Measurements from ENCODE around the gene GNPDA1. TPM values are rescaled to one million over a fixed set of nuclear protein-coding genes. Genes with fewer than 3 reads are reported as not detected.

The GNPDA1 gene
- total RNA-seq, 1 experiment from 2014 or later, result 70.5 TPM

DNA sequence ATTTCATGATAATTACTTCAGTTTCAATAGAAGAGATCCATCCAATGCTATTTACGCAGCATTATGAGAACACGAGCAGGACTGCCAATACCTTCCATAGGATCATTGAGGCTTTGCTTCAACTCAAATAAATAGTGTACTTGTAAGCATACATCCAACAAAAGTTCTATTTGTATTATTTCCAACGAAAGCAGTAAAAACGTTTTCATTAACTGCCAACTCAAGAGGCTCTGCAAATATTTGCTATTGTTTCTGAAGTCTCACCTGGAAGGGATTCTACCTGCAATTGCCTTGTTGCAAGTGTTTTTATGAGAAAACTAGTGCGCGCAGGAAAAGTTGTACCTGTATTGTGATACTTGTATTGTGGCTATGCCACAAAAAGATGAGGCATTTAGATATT lies 11.0 kb upstream of the GNPDA1 start:
- DNase-seq (ENCODE audit: low read depth), result no peak

DNA sequence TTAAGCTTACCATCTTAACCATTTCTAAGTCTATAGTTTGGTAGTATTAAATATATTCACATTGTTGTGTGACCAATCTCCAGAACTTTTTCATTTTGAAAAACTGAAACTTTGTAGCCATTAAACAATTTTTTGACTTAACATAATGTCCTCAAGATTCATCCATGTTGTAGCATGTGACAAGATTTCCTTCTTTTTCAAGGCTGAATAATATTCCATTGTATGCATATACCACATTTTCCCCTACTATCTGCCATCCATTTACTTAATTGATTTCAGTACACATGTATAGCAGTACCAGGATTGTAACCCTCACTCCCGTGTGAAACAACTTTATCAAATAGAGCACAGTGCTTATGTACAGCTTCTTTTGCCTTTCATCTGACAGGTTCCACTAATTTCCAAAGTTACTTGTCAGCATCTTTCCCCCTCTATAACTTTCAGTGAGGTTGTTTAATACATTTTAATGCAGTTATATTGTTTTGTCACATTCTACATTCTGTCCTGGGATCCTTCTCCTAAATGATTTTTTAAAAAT lies 7.4 kb upstream of the GNPDA1 start:
- no peak for DNase-seq (ENCODE audit: low read depth)

DNA sequence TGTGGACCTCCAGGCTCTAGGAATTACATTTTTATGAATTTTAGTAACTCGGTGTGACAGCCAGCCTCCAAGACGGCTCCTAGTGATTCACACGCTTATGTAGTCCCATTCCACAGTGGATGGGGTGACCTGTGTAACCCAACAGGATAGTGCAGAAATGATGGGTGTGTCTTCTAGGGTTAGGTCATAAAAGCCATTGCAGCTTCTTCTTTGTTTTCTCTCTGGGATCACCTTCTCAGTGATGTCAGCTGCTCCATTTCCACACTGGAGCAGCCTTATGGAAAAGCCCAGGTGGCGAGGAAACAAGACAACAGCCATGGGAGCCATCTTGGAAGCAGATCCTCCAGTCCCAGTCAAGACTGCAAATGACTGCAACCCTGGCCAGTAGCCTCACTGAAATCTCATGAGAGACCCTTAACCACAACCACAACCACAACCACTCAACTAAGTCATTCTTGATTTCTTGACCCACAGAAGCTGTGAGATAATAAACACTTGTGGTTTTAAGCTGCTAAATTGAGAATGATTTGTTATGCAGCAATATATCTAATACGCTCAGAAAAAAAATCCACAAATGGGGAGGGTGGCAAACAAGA lies 5.1 kb upstream of the GNPDA1 start:
- DNase-seq (ENCODE audit: low read depth), result peak; percentile 29

DNA sequence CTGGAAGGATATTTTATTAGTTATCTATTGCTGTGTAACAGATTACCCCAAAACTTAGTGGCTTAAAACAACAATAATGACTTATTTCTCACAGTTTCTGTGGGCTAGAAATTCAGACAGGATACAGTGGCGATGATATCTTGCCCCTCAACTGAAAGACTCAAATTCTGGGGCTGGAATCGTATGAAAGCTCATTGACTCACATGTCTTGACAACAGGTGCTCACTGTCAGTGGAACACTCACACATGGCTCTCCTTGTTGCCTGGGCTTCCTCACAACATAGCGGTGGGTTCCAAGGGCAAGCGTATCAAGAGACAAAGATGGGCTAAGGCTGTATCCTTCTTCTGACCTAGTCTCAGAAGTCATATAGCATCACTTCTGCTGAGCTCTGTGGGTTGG lies 3.7 kb upstream of the GNPDA1 start:
- no peak for DNase-seq (ENCODE audit: low read depth)

DNA sequence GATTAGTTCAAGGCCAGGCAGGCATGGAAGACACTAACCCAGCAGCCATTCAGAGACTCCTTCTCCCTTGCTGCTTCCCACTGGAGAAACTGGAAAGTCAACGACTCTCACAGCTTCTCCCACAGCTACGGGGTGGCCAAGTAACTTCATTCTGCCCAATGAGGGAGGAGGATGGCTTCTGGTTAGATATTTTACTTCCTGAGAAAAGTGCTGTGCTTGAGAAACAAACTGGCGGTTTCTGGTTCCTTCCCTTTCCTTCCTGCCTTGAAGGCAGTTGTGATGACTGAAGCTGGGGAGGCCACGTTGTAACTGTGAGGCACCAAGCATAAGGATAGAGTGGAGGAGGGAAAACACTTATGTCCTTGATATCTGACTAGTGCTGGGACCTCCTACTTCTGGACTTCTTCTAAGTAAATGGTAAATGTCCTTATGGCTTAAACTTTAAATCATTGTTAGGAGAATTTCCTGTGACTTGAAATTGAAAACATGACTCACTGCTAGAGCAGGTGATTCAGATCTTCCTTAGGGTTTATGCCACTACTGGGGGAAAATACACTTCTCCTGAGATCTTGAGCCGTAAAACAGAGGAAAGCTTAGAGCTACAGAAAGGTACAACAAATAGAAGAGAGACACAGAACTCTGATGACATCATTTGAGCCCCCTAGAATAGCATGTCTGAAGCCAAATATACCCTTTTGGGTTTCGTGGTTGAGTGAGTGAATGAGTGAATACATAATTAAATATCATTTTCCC lies 3.1 kb upstream of the GNPDA1 start:
- peak; percentile 47 for DNase-seq (ENCODE audit: low read depth)

DNA sequence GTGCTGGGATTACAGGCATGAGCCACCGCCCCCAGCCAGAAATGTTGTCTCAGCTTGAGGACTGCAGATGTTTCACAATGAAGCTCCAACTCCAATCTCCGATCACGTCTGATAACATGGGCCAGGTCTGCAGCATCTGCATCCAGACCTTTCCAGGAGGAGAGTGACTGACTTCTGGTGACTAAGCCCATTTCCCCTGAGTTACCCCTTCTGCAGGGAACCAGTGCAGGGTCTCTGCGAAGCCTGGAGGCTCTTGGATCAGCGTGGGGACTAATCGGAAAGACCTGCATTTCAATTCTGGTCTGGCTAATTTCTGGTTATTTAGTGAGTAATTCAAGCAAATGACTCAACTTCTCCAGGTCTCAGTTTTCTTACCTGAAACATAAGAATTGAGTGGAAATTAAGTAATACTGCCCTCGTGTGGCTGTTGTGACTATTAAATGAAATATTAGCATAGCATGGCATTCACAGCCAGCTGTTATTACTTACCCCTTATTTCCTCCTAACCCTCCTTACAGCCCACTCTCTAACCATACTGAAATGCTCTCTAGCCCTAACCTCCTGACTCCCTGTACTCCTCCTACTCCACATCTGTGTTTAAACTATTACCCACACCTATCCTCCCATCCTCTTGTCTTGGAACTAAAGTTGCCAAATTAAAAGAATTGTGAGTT lies 2.2 kb upstream of the GNPDA1 start:
- peak; percentile 50 for DNase-seq (ENCODE audit: low read depth)

DNA sequence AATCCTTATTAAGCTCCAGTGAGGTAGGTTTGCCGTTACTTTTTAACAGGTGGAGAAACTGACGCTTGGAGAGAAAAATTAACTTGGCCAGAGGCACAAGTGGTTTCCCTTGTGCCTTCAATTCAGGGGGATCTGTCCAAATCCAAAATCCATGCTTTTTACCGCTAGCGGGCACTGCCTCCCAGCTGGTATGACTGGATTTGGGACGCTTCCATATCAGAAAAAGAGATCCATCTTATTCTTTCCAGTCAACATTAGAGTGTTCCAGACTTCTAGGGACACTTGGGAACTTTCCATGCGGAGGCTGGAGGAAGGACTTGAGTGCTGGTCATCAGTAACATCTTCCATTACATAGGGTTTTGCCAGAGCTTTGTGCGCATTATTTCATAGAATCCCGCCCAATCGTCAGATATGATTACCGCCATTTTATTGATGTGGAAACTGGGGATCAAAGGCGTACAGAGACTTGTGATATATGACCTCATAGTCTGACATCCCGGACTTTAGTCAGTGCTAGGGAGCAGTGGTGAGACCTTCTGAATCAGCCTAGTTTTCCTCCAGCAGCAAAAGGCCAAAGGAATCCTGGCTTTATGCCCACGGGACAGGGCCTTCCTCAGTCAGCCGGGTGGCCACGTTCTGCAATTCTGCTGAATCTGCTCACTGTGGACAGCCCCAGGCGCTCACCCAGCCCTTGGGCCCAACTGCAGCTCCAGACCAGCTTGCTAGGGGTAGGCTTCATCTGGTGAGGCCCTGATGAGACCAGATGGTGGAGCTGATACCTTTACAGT lies 1.1 kb upstream of the GNPDA1 start:
- DNase-seq (ENCODE audit: low read depth), result peak; percentile 87

DNA sequence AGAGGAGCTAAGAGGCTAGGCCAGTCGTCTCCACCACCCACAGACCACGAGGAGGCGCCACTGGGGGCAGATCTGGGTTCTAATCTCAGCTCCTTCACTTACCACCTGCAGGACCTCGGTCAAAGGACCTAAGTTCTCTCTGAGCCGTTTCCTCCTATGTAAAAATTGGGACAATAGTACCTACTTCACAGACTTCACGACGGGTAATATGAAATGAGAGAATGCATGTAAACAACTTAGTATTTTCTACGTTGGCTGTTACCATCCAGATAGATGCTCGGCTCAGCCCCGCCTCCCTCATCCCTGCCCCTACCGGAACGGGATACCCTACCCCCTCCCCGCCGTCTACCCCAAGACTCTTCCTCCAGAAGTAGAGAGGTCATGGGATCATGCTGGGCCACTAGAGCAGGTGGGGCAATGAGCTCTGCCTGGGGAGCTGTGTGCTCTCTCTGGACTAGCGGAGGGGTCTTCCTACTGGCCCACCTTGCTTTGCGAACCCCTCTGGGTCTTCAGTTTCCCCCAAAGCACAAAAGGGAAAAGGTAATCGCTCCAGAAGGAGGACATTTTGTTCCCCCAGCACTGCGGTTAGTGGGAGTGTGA lies 541 bp downstream of the GNPDA1 start:
- DNase-seq (ENCODE audit: low read depth), result peak; percentile 25

DNA sequence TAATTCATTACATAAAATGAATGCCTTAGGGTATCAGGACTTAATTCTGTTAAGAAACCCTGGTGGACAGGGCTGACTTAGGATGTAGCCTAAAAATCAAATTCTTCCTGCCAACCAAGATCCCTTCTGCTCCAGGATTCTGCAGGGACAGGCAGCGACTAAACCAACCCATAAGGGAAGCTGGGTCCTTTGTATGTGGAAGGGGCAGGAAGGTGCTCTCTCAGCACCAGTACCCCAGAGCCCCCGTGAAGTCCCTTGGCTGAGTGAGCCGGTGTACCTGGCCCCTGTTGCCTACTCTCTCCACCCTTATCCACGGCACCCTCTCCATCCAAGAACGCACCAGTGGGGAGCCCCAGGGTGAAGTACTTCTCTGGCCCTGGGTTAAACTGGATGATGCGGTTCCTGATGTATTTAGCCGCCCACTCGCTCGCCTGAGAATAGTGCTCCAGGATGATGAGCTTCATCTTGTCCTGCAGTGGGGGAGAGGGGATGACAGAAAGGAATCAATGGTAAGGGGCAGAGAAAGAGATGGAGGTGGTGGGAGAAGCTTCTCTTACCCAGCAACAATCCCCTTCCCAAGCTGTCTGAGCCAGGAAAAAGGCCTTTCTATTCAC lies 1.1 kb downstream of the GNPDA1 start:
- no peak for DNase-seq (ENCODE audit: low read depth)

DNA sequence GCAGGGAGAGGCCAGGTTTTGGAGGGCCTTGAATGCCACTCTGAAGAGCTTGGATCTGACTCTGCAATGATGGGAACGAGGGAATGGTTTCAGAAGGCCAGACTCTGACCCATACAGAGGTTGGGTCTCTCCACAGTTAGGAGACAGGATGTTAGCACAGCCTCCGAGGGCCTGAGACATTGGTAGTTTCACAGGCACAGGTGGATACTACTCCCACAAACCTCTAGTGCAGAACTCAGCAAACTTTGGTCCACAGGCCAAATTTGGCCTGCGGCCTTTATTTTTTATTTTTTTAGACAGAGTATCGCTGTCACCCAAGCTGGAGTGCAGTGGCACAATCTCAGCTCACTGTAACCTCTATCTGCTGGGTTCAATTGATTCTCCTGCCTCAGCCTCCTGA lies 2.9 kb downstream of the GNPDA1 start:
- DNase-seq (ENCODE audit: low read depth), result no peak

DNA sequence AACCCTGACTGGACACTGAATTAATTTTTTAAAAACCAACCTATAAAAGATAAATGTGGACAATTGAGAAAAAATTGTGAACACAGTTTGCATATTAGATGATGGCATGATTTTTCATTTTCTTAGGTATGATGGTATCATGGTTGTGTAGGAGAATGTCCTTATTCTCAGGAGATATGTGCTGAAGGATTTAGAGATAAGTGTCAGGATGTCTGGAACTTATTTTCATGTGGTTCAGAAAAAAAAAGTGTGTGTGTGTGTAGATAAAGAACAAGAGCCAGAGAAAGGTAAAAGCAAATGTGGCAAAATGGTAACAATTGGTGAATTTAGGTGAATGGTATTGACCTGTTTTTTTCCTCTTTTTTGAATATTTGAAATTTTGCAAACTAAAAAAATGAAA lies 4.0 kb downstream of the GNPDA1 start:
- DNase-seq (ENCODE audit: low read depth), result no peak

DNA sequence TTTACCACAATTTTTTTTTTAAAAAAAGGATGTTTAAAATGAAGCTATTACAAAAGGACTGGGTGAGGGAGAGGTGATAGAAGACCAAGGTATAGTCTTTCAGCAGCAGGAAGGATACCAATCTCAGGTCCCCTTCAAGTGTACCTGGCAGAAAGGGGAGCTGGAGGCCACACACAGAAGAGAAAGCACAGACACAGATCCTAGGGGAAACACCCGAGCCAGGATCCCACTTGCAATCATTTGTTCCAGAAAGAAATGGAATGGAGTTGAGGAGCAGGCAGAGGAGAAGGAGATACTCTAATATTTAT lies 5.6 kb downstream of the GNPDA1 start:
- no peak for DNase-seq (ENCODE audit: low read depth)

DNA sequence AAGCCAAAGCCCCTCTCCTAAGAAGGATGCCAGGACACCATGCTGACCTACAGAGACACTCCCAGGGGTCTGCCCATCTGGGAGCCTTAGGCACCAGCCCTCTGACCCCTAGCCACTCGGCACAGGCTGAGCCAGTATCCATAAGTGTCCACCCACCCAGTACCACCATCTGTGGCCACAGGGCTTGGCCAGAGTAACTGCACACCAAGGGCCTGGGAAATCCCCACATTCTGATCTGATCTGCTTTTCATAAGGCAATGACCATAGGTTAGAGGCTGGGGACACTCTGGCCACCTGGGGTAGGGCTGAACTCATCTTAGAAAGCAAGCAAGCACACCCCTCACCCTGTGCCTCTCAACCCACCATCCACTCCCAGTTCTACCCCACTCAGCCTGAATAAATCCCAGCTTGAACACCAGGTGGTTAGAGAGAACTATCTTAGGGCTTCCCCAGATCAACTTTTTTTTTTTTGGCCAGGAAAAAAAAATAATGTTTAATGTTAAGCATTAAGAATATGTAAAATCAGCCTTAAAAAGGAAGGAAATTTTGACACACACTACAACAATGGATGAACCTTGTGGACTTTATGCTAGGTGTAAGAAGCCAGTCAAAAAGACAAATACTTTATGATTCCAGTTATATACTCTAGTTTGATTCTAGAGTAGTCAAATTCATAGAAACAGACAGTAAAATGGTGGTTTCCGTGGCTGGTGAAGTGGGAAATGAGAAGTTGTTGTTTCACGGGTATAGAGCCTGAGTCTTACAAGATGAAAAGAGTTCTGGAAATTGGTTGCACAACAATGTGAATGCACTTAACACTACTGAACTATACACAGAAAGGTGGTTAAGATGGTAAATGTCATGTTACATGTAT lies 6.2 kb downstream of the GNPDA1 start:
- DNase-seq (ENCODE audit: low read depth), result no peak

DNA sequence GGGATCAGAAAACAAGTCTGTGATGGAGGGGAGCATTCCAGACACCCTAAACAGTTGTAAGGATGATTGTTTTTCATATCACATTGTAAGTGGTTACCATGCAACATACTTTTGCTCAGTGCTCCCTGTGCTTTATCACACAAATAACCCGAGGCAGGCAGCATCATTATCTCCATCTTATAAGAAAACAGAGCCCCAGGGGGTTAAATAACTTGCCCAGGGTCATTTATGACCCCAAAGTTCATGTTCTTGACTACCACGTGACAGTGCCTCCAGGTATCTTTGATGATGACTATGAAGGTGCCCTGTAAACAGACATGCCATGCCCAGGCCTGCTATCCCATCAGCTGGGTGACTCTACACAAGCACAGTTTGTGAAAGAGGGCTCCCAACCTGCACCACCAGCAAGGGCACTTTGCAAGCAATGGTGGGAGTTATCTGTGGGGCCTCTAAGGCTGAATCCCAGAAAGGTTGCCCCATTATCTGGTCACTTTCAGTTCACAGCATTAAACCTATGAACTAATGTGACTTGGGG lies 9.5 kb downstream of the GNPDA1 start:
- DNase-seq (ENCODE audit: low read depth), result no peak

DNA sequence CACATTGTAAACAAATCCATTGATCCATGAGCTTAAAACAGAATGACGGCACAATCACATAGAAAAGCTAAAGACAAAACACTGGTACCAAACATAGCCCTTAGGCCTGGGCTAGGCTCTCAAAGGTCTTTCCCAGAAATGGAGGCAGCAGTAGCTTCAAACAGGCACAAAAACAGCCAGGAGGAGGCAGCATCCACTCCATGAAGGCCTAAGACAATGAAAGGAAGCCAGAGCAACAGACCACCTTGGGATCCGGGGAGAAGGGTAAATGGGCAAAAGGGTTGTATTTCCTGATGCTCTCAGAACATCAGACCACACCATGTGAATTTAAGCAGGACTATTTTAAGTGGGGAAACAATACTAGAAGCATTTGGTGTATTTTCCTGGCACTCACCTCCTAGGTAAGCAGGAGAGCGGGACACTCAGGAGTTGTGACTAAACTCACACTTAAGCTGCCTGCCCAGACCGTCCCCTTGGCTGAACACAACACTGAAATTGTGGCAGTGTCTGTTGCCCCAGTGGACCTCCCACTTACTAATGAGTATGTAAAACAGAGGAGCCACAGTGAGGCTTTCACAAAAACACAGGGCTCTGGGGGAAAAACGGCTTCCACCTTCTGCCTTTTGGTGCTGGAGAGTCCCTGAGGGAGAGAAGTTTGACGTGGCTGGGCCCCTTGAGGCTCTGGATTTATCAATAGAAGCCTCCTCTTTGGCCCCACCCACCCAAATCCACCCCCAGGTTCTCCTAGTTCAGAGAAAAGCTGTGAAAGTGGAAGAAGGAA lies 11.9 kb downstream of the GNPDA1 start:
- peak; percentile 14 for DNase-seq (ENCODE audit: low read depth)

DNA sequence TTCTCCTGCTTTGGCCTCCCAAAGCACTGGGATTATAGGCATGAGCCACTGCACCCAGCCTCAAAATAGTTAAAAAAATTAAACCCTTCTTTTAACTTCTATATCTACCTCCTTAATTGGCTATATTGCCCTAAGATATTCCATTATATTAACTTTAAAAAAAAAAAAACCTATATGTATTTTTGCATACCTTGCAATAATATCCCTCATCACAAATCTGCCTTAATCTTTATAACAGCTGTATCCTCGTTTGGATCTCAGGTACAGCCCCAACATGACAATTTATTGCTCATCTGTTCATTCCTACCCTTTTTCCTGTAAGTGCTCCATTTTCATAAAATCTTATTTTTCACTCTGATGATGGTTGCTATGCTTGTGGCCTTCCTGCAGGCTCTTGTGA lies 12.7 kb downstream of the GNPDA1 start:
- DNase-seq (ENCODE audit: low read depth), result no peak

DNA sequence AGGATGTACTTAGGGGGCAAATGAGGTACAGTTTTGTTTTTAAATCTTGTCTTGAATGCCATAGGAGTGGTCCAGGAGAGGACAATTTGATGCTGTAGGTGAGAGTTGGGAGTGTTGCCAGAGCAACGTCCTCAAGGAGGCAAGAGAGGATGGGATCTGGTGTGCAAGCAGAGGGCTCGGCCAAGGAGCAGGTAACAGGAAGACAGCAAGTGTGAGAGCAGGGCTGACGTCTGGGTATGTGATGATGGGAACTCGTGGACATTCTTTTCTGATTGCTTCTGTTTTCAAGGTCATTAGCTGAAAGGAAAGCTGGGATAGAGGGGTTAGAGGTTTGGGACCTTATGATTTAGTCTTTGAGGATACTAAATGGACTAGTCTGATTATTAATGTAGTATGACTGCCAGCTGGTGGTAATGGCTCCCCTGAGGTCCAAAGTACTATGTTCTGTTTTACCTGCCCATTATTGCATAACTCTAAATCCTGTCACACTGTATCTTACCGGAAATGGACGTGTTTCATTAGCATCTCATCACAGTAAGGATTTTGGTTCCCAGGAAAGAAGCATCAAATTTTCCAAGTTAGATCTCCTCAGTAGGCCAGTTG lies 15.4 kb downstream of the GNPDA1 start:
- DNase-seq (ENCODE audit: low read depth), result no peak

DNA sequence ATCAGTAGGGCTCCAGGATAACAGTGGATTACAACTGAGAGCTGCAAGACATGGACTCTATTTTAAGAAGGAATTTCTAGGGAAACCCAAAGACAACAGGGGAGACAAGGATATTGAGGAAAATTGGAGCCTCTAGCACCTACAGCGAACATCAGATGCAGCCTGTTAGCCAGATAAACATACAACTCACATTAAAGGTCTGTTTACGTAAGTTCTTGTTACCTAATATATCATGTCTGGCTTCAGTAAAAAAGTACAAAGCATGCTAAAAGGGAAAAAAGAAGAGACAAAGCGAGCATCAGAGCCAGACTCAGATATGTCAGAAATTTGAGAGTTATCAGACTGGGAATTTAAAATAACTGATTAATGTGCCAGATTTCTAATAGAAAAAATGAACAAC lies 17.2 kb downstream of the GNPDA1 start:
- DNase-seq (ENCODE audit: low read depth), result no peak
